ENCODE data around the gene NKX3-2.

The NKX3-2 gene

GRCh38 chr4:13538427-13538973 lies 5.8 kb downstream of the NKX3-2 start:
- no peak for TF ChIP-seq POLR2AphosphoS5 (IDR thresholded peaks at IDR 0.05; ENCODE audit: low read depth, low read length)
- no peak for TF ChIP-seq FOXP2 (optimal IDR thresholded peaks at IDR 0.05; ENCODE audit: borderline replicate concordance, extremely low read depth, extremely low read length, insufficient read depth)
- no peak for TF ChIP-seq SIN3A (IDR thresholded peaks at IDR 0.05; ENCODE audit: borderline replicate concordance, insufficient read depth, low read length)
- TF ChIP-seq REST (IDR thresholded peaks at IDR 0.05; ENCODE audit: insufficient read depth in 1 of 2, low read depth in 2 of 2, low read length in 2 of 2), result no peak
- TF ChIP-seq TAF1 (IDR thresholded peaks at IDR 0.05; ENCODE audit: borderline replicate concordance, insufficient read depth, low read length), result no peak

GRCh38 chr4:13537832-13538177 lies 6.5 kb downstream of the NKX3-2 start:
- TF ChIP-seq TAF1 (IDR thresholded peaks at IDR 0.05; ENCODE audit: borderline replicate concordance, insufficient read depth, low read length), result no peak
- TF ChIP-seq SIN3A (IDR thresholded peaks at IDR 0.05; ENCODE audit: borderline replicate concordance, insufficient read depth, low read length), result no peak
- no peak for TF ChIP-seq POLR2AphosphoS5 (IDR thresholded peaks at IDR 0.05; ENCODE audit: low read depth, low read length)
- TF ChIP-seq REST (IDR thresholded peaks at IDR 0.05; ENCODE audit: insufficient read depth in 1 of 2, low read depth in 2 of 2, low read length in 2 of 2), result no peak
- no peak for TF ChIP-seq FOXP2 (optimal IDR thresholded peaks at IDR 0.05; ENCODE audit: borderline replicate concordance, extremely low read depth, extremely low read length, insufficient read depth)

- TF ChIP-seq FOXP2 (optimal IDR thresholded peaks at IDR 0.05; ENCODE audit: borderline replicate concordance, extremely low read depth, extremely low read length, insufficient read depth), result no peak
- no peak for TF ChIP-seq REST (IDR thresholded peaks at IDR 0.05; ENCODE audit: insufficient read depth in 1 of 2, low read depth in 2 of 2, low read length in 2 of 2)
- TF ChIP-seq TAF1 (IDR thresholded peaks at IDR 0.05; ENCODE audit: borderline replicate concordance, insufficient read depth, low read length), result no peak
Observed at GRCh38 chr4:13537011-13537831, 7.1 kb downstream of the NKX3-2 start.

- TF ChIP-seq REST (IDR thresholded peaks at IDR 0.05; ENCODE audit: insufficient read depth in 1 of 2, low read depth in 2 of 2, low read length in 2 of 2), result no peak
- no peak for TF ChIP-seq FOXP2 (optimal IDR thresholded peaks at IDR 0.05; ENCODE audit: borderline replicate concordance, extremely low read depth, extremely low read length, insufficient read depth)
- no peak for TF ChIP-seq SIN3A (IDR thresholded peaks at IDR 0.05; ENCODE audit: borderline replicate concordance, insufficient read depth, low read length)
- no peak for TF ChIP-seq POLR2AphosphoS5 (IDR thresholded peaks at IDR 0.05; ENCODE audit: low read depth, low read length)
- TF ChIP-seq TAF1 (IDR thresholded peaks at IDR 0.05; ENCODE audit: borderline replicate concordance, insufficient read depth, low read length), result no peak
Observed at GRCh38 chr4:13536607-13537006, 7.7 kb downstream of the NKX3-2 start.
